Caco-2 (cell line): ENCODE data around the gene THADA. TPM values are rescaled to one million over a fixed set of nuclear protein-coding genes. Genes with fewer than 3 reads are reported as not detected.

Experiments
- BruUV-seq: library from RNA; stranded (reverse); fragments of 400-500 nt; replicated peaks from 2 replicates; lab custom pipeline; 2021; lab: Mats Ljungman, UMichigan
- CTCF ChIA-PET: fragments of 300-600 bp; sonication (Branson Sonifier 250); formaldehyde crosslinking; loops from one replicate; lab custom pipeline; 2022; ENCODE audit warnings: antibody characterized with exemption; lab: Charles Lee
- POLR2A ChIA-PET: fragments of 300-600 bp; sonication (Branson Sonifier 250); formaldehyde crosslinking; loops from one replicate; lab custom pipeline; 2022; ENCODE audit warnings: antibody characterized with exemption; lab: Charles Lee
- DNase-seq, 2 experiments: peaks; one replicate each; pipeline versions ENCODE4 v3.0.0 to v3.0.0-alpha.2; 2020 to 2022
- H3K27me3 ChIP-seq: replicated peaks from 2 replicates; pipeline ENCODE4 v1.6.0; 2011; ENCODE audit warnings: low read length; ENCODE audit not compliant: control insufficient read depth, insufficient read depth
- H3K36me3 ChIP-seq: 2 replicates; pipeline ENCODE4 v1.5.1; 2011; ENCODE audit warnings: low read length; ENCODE audit not compliant: control insufficient read depth, insufficient read depth
- H3K4me1 ChIP-seq: fragments of 250-450 bp; sonication (Bioruptor Pico); 2 replicates; pipeline ENCODE4 v1.5.1; 2020; ENCODE audit warnings: mild to moderate bottlenecking
- H3K4me3 ChIP-seq: 2 replicates; pipeline ENCODE4 v1.5.1; 2011; ENCODE audit warnings: low read depth, mild to moderate bottlenecking, control low read depth, low read length
- H3K9me3 ChIP-seq: fragments of 250-450 bp; sonication (Bioruptor Pico); 2 replicates; pipeline ENCODE4 v1.5.1; 2020; ENCODE audit warnings: mild to moderate bottlenecking, moderate library complexity
- H3K27ac Mint-ChIP-seq: one replicate; pipeline ENCODE4 v1.8.0; 2022; ENCODE audit warnings: mixed read lengths; ENCODE audit not compliant: unreplicated experiment
- H3K27me3 Mint-ChIP-seq: one replicate; pipeline ENCODE4 v1.8.0; 2022; ENCODE audit warnings: mixed read lengths; ENCODE audit not compliant: insufficient read depth, unreplicated experiment
- H3K36me3 Mint-ChIP-seq: one replicate; pipeline ENCODE4 v1.8.0; 2022; ENCODE audit warnings: mild to moderate bottlenecking, mixed read lengths; ENCODE audit not compliant: insufficient read depth, unreplicated experiment
- H3K4me1 Mint-ChIP-seq: one replicate; pipeline ENCODE4 v1.8.0; 2022; ENCODE audit warnings: low read depth, mixed read lengths; ENCODE audit not compliant: unreplicated experiment
- H3K4me3 Mint-ChIP-seq: one replicate; pipeline ENCODE4 v1.8.0; 2022; ENCODE audit warnings: mild to moderate bottlenecking, moderate library complexity, mixed read lengths; ENCODE audit not compliant: unreplicated experiment
- H3K9me3 Mint-ChIP-seq: one replicate; pipeline ENCODE4 v1.8.0; 2022; ENCODE audit warnings: mixed read lengths; ENCODE audit not compliant: unreplicated experiment
- intact Hi-C: fragments of 100-400 bp; cut with micrococcal nuclease; formaldehyde crosslinking; loops from one replicate; pipeline ENCODE4 v1.10.0; 2022; ENCODE audit not compliant: unreplicated experiment
- total RNA-seq: library from RNA; stranded (reverse); gene quantifications from 2 replicates; pipeline ENCODE4 v1.2.3, GENCODE V29; 2022
- TF ChIP-seq, protein P1 (sequence below), 2 experiments: fragments of 200-600 bp in 1 of 2; IDR thresholded peaks; 1 replicate in 1 of 2; 2 replicates in 1 of 2; pipeline versions ENCODE4 v1.5.1 to v1.8.0; 2011 to 2022; ENCODE audit warnings: antibody characterized with exemption in 1 of 2, control low read depth in 1 of 2, inconsistent platforms in 1 of 2, low read depth in 1 of 2, low read length in 1 of 2, mild to moderate bottlenecking in 1 of 2, moderate library complexity in 1 of 2; ENCODE audit not compliant: insufficient read depth in 1 of 2, severe bottlenecking in 1 of 2, unreplicated experiment in 1 of 2

The THADA gene
- total RNA-seq, 1 experiment from 2014 or later = 33.8 TPM

DNA sequence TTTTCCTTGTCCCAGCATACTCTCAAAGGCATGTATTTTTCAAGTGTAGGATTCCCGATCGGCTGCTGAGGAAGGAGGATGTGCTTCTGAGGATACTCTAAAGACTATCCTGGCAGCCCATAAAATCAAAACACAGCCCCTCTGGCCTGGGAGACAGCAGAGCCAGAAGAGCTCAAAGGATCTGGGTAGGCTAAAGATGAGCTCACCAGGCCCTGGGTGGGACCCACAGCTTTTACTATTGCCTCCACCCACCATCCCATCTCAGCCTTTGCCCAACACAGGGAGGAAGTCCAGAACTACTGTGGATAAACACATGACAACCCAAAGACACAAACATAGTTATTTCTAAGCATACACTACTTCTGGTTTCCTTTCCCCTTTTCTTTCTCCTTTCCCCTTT lies 290.3 kb downstream of the THADA start:
- no peaks in the 10 kb centered on the region for H3K27me3 ChIP-seq
- peaks cover 6% of the 10 kb centered on the region; the same call in 1 of the 2 replicates for H3K4me1 ChIP-seq
- CTCF ChIA-PET = no interaction called here
- Mint-ChIP-seq H3K36me3 (no peaks in the 10 kb centered on the region), H3K27me3 (no peaks in the 10 kb centered on the region), H3K4me1 (peaks cover 8% of the 10 kb centered on the region), H3K4me3 (no peak overlapping the region), H3K9me3 (no peaks in the 10 kb centered on the region), H3K27ac (no peak overlapping the region)
- intact Hi-C loops = no loop called here
- BruUV-seq = no TSS peak
- H3K4me3 ChIP-seq = no peak overlapping the region
- TF ChIP-seq, protein P1, sequence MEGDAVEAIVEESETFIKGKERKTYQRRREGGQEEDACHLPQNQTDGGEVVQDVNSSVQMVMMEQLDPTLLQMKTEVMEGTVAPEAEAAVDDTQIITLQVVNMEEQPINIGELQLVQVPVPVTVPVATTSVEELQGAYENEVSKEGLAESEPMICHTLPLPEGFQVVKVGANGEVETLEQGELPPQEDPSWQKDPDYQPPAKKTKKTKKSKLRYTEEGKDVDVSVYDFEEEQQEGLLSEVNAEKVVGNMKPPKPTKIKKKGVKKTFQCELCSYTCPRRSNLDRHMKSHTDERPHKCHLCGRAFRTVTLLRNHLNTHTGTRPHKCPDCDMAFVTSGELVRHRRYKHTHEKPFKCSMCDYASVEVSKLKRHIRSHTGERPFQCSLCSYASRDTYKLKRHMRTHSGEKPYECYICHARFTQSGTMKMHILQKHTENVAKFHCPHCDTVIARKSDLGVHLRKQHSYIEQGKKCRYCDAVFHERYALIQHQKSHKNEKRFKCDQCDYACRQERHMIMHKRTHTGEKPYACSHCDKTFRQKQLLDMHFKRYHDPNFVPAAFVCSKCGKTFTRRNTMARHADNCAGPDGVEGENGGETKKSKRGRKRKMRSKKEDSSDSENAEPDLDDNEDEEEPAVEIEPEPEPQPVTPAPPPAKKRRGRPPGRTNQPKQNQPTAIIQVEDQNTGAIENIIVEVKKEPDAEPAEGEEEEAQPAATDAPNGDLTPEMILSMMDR (IDR thresholded peaks at IDR 0.05; ENCODE audit: insufficient read depth in 1 of 2, low read depth in 1 of 2, low read length in 1 of 2, severe bottlenecking in 1 of 2, unreplicated experiment in 1 of 2) = no peak
- H3K36me3 ChIP-seq = no peaks in the 10 kb centered on the region; the same call in 1 of the 2 replicates
- POLR2A ChIA-PET = no interaction called here
- no peaks in the 10 kb centered on the region for H3K9me3 ChIP-seq
- no peak for DNase-seq

DNA sequence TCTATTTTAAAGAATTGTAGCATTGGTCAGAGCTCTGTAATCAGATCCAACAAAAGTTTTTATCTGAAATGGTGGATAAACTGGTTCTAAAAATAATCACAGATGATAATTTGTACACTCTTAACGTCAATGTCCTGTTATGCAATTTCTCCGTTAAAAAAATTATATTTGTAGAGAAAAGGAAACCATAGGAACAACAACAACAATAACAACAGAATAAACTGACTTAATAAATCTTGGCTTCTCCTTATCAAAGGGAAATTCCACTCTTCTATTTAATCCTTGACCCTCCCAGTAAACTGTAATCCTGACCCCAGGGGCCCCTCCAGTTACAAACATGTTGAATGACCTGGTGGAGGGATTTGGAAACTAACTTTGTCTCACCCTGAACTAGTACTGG lies 290.8 kb downstream of the THADA start:
- intact Hi-C loops = no loop called here
- no peak overlapping the region for H3K27ac Mint-ChIP-seq
- TF ChIP-seq, protein P1 (IDR thresholded peaks at IDR 0.05; ENCODE audit: insufficient read depth in 1 of 2, low read depth in 1 of 2, low read length in 1 of 2, severe bottlenecking in 1 of 2, unreplicated experiment in 1 of 2) = no peak

DNA sequence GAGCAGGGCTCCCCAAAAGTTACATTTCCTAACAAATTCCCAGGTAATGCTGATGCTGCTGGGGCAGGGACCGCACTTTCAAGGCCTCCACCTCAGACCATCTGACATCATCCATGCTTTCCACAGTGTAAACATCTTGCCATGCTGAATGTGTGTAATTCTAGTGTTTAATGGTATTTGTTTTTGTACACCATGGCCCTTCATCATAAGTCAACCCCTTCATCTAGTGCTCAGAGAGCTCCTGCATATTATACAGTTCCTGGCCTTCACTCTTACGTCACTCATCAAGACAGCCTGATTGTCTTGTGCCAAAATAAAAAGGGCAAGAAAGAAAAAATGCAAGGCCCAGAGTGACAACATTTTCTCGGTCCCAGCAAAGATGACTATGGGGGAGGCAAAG lies 291.9 kb downstream of the THADA start:
- no peaks in the 10 kb centered on the region for H3K27me3 ChIP-seq
- Mint-ChIP-seq H3K27me3 (no peaks in the 10 kb centered on the region), H3K36me3 (no peaks in the 10 kb centered on the region), H3K4me3 (no peak overlapping the region), H3K9me3 (no peaks in the 10 kb centered on the region), H3K4me1 (peaks cover 13% of the 10 kb centered on the region), H3K27ac (no peak overlapping the region)
- ChIA-PET CTCF (no interaction called here), POLR2A (no interaction called here)
- no peak for DNase-seq
- H3K4me1 ChIP-seq = peaks cover 6% of the 10 kb centered on the region; the same call in 1 of the 2 replicates
- no peaks in the 10 kb centered on the region for H3K9me3 ChIP-seq
- intact Hi-C loops = no loop called here
- H3K36me3 ChIP-seq = no peaks in the 10 kb centered on the region; the same call in 1 of the 2 replicates
- TF ChIP-seq, protein P1 (IDR thresholded peaks at IDR 0.05; ENCODE audit: insufficient read depth in 1 of 2, low read depth in 1 of 2, low read length in 1 of 2, severe bottlenecking in 1 of 2, unreplicated experiment in 1 of 2) = no peak
- no peak overlapping the region for H3K4me3 ChIP-seq
- no TSS peak for BruUV-seq

More for the DNA sequence above, 290.8 kb downstream of the THADA start:
- Mint-ChIP-seq H3K4me3 (no peak overlapping the region), H3K4me1 (peaks cover 13% of the 10 kb centered on the region), H3K9me3 (no peaks in the 10 kb centered on the region), H3K27me3 (no peaks in the 10 kb centered on the region), H3K36me3 (no peaks in the 10 kb centered on the region)
- BruUV-seq = no TSS peak
- ChIA-PET CTCF (no interaction called here), POLR2A (no interaction called here)
- no peaks in the 10 kb centered on the region for H3K27me3 ChIP-seq
- no peaks in the 10 kb centered on the region for H3K9me3 ChIP-seq
- H3K36me3 ChIP-seq = no peaks in the 10 kb centered on the region; the same call in 1 of the 2 replicates
- DNase-seq = no peak
- H3K4me3 ChIP-seq = no peak overlapping the region
- H3K4me1 ChIP-seq = peaks cover 6% of the 10 kb centered on the region; the same call in 1 of the 2 replicates
